HT1080 (cell line): ENCODE measurements around the gene SHPK. TPM values are rescaled to one million over a fixed set of nuclear protein-coding genes. Genes with fewer than 3 reads are reported as not detected.
A peak's percentile ranks its signal among the peaks of the same experiment; 100 is the strongest.

Experiments
- DNase-seq: peaks from one replicate; pipeline ENCODE4 v3.0.0-alpha.2; 2015; ENCODE audit warnings: low read depth
- total RNA-seq: library from RNA; depleted of rRNA; stranded (reverse); fragments of >200 nt; shearing (Covaris generic); gene quantifications from 2 replicates; pipeline ENCODE4 v1.2.3, GENCODE V29; 2014; rRNA removed

Gene SHPK
- total RNA-seq, 1 experiment from 2014 or later, result 31.2 TPM

DNA sequence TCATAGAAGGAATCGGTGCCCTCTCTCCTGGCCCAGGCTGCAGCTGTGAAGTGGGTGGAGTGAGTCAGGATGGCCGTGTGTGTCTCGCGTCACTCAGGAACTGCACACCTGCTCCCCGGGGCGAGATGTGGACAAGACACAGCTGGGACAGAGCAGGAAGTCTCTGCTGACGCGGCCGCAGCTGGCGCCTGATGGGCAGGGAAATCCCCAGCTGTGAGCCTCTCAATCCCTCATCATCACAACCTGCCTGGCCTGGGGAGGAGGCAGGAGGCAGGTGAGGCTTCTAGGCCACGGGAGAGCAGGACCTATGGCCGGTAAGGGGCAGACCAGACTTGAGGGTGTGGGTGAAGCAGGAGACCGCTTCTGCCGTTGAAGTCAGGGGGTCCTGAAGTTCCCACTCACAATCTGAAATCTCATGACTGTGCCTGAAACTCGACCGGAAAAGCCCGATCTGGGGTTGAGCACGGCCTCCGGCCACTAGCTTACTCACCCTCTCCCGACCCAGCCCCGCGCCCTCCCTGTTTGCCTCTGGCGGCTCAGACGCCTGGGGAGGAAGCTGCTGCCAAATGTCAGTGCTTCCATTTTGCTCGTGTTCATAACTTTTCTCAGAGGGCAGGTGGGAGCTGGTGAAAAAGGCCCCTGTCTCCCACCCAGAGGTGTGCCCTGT is 77.3 kb downstream of the SHPK start:
- DNase-seq, result peak; percentile 81

Other genes with a start within 250 kb of the SHPK start
- not detected in 2 replicates for gene OR3A2, start 249.9 kb downstream of the SHPK start, total RNA-seq
- gene OR1E1, start 237.8 kb downstream of the SHPK start, total RNA-seq, result not detected in 2 replicates
- not detected in 2 replicates for gene OR3A3, start 224.9 kb downstream of the SHPK start, total RNA-seq
- not detected in 2 replicates for gene OR1E2, start 202.4 kb downstream of the SHPK start, total RNA-seq
- gene SPATA22, start 164.4 kb downstream of the SHPK start, total RNA-seq, result not detected in 2 replicates
- gene ASPA, start 160.3 kb downstream of the SHPK start, total RNA-seq, result not detected in 2 replicates
- 0.02 and 0.07 TPM in 2 replicates for gene TRPV3, start 78.4 kb downstream of the SHPK start, total RNA-seq
- 1.2 and 1.3 TPM in 2 replicates for gene TRPV1, start 26.8 kb downstream of the SHPK start, total RNA-seq
- gene CTNS, start 510 bp upstream of the SHPK start, total RNA-seq, result 29.4 and 30.2 TPM in 2 replicates
- 245 and 272 TPM in 2 replicates for gene TAX1BP3, start 32.3 kb upstream of the SHPK start, total RNA-seq
- 36.8 and 69.7 TPM in 2 replicates for gene EMC6, start 32.6 kb upstream of the SHPK start, total RNA-seq
- 11.7 and 15.9 TPM in 2 replicates for gene P2RX5, start 59.9 kb upstream of the SHPK start, total RNA-seq
- 27.9 and 28.1 TPM in 2 replicates for gene HASPIN, start 87.7 kb upstream of the SHPK start, total RNA-seq
- gene ITGAE, start 164.9 kb upstream of the SHPK start, total RNA-seq, result 26.9 and 34.0 TPM in 2 replicates
- gene NCBP3, start 210.0 kb upstream of the SHPK start, total RNA-seq, result 20.5 and 23.6 TPM in 2 replicates